Heart left ventricle (tissue), 16 donors: ENCODE results near the gene CLEC12A. TPM values are rescaled to one million over a fixed set of nuclear protein-coding genes. Genes with fewer than 3 reads are reported as not detected.

Experiments
- ATAC-seq, 4 donors: fragments of 200-7000 bp; cut with Tn5 transposase; one replicate each; pipeline ENCODE4 v1.9.1; 2020 to 2022; ENCODE audit warnings: moderate library complexity in 4 of 4, mild to moderate bottlenecking in 3 of 4, moderate number of reproducible peaks in 1 of 4
- DNase-seq, 5 donors: peaks; one replicate each; pipeline ENCODE4 v3.0.0-alpha.2; 2020
- H3K27ac ChIP-seq, 12 donors: fragments of 200-600 bp; sonication (generic) in 4 of 12; one replicate each; pipeline versions ENCODE4 v1.5.0 to v1.8.0; 2016 to 2022; ENCODE audit warnings: mild to moderate bottlenecking in 2 of 12
- H3K27me3 ChIP-seq, 9 donors: fragments of 200-600 bp; sonication (generic) in 2 of 9; one replicate each; pipeline versions ENCODE4 v1.5.1 to v1.8.0; 2016 to 2022; ENCODE audit warnings: mild to moderate bottlenecking in 3 of 9
- H3K36me3 ChIP-seq, 9 donors: fragments of 200-600 bp; sonication (generic) in 2 of 9; one replicate each; pipeline versions ENCODE4 v1.5.0 to v1.8.0; 2018 to 2022; ENCODE audit warnings: mild to moderate bottlenecking in 2 of 9
- H3K4me1 ChIP-seq, 12 donors: fragments of 200-600 bp; sonication (generic) in 4 of 12; one replicate each; pipeline versions ENCODE4 v1.5.0 to v1.8.0; 2016 to 2022; ENCODE audit warnings: mild to moderate bottlenecking in 3 of 12
- H3K4me3 ChIP-seq, 12 donors: fragments of 200-600 bp; sonication (generic) in 4 of 12; one replicate each; pipeline versions ENCODE4 v1.5.0 to v1.8.0; 2017 to 2022; ENCODE audit warnings: mild to moderate bottlenecking in 9 of 12, moderate library complexity in 4 of 12
- H3K9me3 ChIP-seq, 12 donors: fragments of 200-600 bp; sonication (generic) in 4 of 12; one replicate each; pipeline versions ENCODE4 v1.5.0 to v1.8.0; 2016 to 2022; ENCODE audit warnings: mild to moderate bottlenecking in 1 of 12
- POLR2A ChIP-seq, 2 donors: fragments of 450-650 bp; IDR thresholded peaks; one replicate each; pipeline ENCODE4 v1.6.1; 2017; ENCODE audit warnings: antibody characterized with exemption in 2 of 2, mild to moderate bottlenecking in 2 of 2, moderate library complexity in 2 of 2
- WGBS, 4 donors: extraction: QIAGEN DNeasy Blood & Tissue Kit in 2 of 4; methylation state at CpG; one replicate each; pipeline versions ENCODE4 v1.1.5 to v1.1.7; 2013 to 2018; 5-methylcytosine and 5-hydroxymethylcytosine counted together
- intact Hi-C, 10 donors: fragments of 100-400 bp; cut with DNase I; formaldehyde crosslinking; loops; one replicate each; pipeline versions ENCODE4 v1.11.1 to v1.14.2; 2022
- polyA plus RNA-seq, 2 donors: library from polyadenylated mRNA; stranded (reverse); fragments of 200-250 nt; gene quantifications; one replicate each; pipeline ENCODE4 v1.2.3, GENCODE V29; 2013
- total RNA-seq, 9 donors: library from RNA; depleted of rRNA in 2 of 9; stranded (reverse); fragments of >200 nt in 2 of 9; fragmentation: NEBNext Ultra II Directional in 3 of 9; extraction: Animal tissue kit (Norgen Biotek cat#: 25700) in 3 of 9; gene quantifications; one replicate each; pipeline versions ENCODE4 v1.1.0 to v1.2.4, GENCODE V29; 2016 to 2023
- TF ChIP-seq, protein P1 (sequence below), 12 donors: fragments of 200-600 bp; sonication (generic) in 4 of 12; IDR thresholded peaks; one replicate each; pipeline versions ENCODE4 v1.5.0 to v1.8.0; 2018 to 2022; ENCODE audit warnings: antibody characterized with exemption in 12 of 12, mild to moderate bottlenecking in 5 of 12
- donor health status: ischemic (EF 13 %, LVEDD 7.1; RV severe dilation, severe dysfunction).
- donor health status: healthy with polysubstance abuse.
- donor health status: DM: no; HTN: yes; CAD: no.
- donor health status: DM: no; HTN: no; CAD: no.
- donor health status: ischemic (EF 25% LVEDD 6.9; RV normal size, moderate dysfunction).
- donor health status: ischemic (EF 25% LVEDD 5.7; RV mildly dilated, moderate dysfunction).
- donor health status: healthy.
- donor health status: DM: yes; HTN: yes; CAD: no.
- donor health status: ischemic (EF 35%, LVEDD 5.7; RV mildly dilated, moderate dysfunction).
- donor health status: nonischemic (EF 11% LVEDD 7.7; RV severe dilation, severe dysfunction).
- donor health status: DM: yes; HTN: yes; CAD: no.
- donor health status: PGD.
- donor health status: ischemic (EF 29% LVEDD 5.4; RV normal size, mild dysfunction).
- donor health status: nonischemic (EF 23%, LVEDD 6.1; RV moderate dilation, normal function).

The CLEC12A gene
- total and polyA plus RNA-seq, 11 donors: 0.20 to 16.8 (median 1.1) TPM; not detected in 2

DNA sequence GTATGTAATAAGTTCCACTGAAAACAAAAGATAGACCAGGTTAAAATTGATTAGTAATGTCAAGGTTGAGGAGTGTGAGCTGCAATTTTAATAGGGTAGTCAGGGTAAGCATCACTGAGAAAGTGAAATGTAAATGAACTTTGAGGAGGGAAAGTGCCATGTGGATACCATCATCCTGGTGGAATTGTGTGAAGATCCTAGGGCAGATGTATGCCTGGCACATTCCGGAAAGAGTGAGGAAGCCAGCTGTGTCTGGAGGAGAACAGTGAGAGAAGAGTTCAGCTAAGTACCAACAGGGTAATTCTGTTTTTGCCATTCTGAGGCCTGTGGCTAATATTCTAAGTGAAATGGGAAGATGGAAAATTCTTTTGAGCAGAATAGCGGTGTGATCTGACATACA lies 36.2 kb upstream of the CLEC12A start:
- DNase-seq: no peak
- TF ChIP-seq, protein P1, sequence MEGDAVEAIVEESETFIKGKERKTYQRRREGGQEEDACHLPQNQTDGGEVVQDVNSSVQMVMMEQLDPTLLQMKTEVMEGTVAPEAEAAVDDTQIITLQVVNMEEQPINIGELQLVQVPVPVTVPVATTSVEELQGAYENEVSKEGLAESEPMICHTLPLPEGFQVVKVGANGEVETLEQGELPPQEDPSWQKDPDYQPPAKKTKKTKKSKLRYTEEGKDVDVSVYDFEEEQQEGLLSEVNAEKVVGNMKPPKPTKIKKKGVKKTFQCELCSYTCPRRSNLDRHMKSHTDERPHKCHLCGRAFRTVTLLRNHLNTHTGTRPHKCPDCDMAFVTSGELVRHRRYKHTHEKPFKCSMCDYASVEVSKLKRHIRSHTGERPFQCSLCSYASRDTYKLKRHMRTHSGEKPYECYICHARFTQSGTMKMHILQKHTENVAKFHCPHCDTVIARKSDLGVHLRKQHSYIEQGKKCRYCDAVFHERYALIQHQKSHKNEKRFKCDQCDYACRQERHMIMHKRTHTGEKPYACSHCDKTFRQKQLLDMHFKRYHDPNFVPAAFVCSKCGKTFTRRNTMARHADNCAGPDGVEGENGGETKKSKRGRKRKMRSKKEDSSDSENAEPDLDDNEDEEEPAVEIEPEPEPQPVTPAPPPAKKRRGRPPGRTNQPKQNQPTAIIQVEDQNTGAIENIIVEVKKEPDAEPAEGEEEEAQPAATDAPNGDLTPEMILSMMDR (IDR thresholded peaks at IDR 0.05): no peak
- no peak for TF ChIP-seq POLR2A (IDR thresholded peaks at IDR 0.05)
- H3K4me3 ChIP-seq: no peak overlapping the region
- no peaks in the 10 kb centered on the region for H3K9me3 ChIP-seq
- intact Hi-C loops: no loop called here
- peaks cover 0 to 15% (median 0%) of the 10 kb centered on the region in 9 donors for H3K27me3 ChIP-seq
- H3K36me3 ChIP-seq: no peaks in the 10 kb centered on the region
- ATAC-seq: no peak
- H3K27ac ChIP-seq: no peak overlapping the region
- WGBS, 4 donors: 89 to 92% (median 89%) methylated on average over 2 of the region's 2 CpGs
- H3K4me1 ChIP-seq: no peaks in the 10 kb centered on the region

DNA sequence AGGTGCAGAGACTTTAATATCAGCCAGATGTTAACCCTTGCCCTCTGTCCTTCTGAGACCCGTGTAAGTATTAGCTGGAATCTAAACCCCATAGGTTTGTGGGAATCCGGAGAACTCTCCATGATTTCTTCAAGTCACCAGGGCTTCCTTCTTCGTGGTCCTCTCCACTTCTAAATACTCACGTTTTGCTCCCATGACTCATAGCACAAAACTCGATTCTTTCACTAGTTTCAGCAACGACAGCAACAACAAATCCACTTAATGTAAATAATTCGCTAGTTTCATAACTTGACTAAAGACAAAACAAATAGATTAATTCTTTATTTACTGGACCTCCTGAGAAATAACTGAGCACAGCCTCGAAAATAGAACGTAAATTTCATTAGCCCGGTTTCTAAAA lies 34.6 kb upstream of the CLEC12A start:
- H3K36me3 ChIP-seq: no peaks in the 10 kb centered on the region
- H3K27me3 ChIP-seq: peaks cover 0 to 20% (median 0%) of the 10 kb centered on the region in 9 donors
- WGBS, 4 donors: 77 to 84% (median 82%) methylated on average over 10 of the region's 10 CpGs
- intact Hi-C loops: no loop called here
- no peak overlapping the region for H3K4me3 ChIP-seq
- no peak overlapping the region for H3K27ac ChIP-seq
- H3K9me3 ChIP-seq: no peaks in the 10 kb centered on the region
- no peaks in the 10 kb centered on the region for H3K4me1 ChIP-seq
- no peak for DNase-seq
- TF ChIP-seq, protein P1 (IDR thresholded peaks at IDR 0.05): no peak
- no peak for TF ChIP-seq POLR2A (IDR thresholded peaks at IDR 0.05)
- ATAC-seq: no peak

DNA sequence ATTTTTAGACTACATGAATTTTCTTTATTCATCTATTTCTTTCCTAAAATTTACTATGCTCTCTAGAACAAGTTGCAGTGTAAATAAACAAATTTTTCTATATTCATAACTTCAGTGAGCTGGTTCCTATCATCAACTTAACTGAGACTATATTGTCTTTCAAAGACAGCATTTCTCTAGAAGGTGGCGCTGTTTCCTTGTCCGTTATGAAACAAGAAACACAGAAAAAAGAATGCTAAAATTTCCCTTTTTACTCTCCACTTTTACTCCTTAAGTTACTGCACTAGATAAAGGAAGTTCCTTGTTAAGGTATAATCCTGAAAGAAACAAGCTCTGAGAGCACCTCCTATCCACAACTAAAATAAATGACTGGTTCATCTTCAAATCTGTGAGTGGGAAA lies 30.8 kb upstream of the CLEC12A start:
- no peak overlapping the region for H3K4me3 ChIP-seq
- no peak for ATAC-seq
- no peaks in the 10 kb centered on the region for H3K9me3 ChIP-seq
- peaks cover 0 to 11% (median 0%) of the 10 kb centered on the region in 12 donors for H3K4me1 ChIP-seq
- intact Hi-C loops: no loop called here
- WGBS, 4 donors: 26 to 40% (median 31%) methylated on average over 2 of the region's 2 CpGs
- H3K27me3 ChIP-seq: peaks cover 0 to 25% (median 0%) of the 10 kb centered on the region in 9 donors
- no peak overlapping the region for H3K27ac ChIP-seq
- TF ChIP-seq POLR2A (IDR thresholded peaks at IDR 0.05): no peak
- TF ChIP-seq, protein P1 (IDR thresholded peaks at IDR 0.05): peak in 1 of 12 donors; percentile 12
- H3K36me3 ChIP-seq: no peaks in the 10 kb centered on the region
- DNase-seq: no peak

DNA sequence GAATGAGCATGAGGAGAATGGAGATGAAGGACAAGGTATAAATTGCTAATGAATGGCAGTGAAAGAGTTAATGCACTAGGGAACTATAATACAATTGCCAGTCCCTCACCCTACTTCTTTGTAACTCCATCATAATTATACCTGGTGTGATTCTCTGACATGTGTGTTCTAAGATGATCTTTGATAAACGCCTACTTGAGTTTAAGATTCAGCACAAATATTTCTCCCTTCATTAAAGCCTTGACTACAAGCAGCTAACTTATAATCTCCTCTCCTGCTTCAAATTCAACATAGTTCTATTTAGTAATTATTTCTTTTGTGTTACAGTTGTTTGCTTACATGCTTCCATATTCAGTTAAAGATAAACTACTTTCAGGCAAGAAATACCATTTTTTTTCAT lies 29.4 kb upstream of the CLEC12A start:
- H3K27ac ChIP-seq: no peak overlapping the region
- H3K4me1 ChIP-seq: peaks cover 0 to 11% (median 0%) of the 10 kb centered on the region in 12 donors
- no peak for DNase-seq
- H3K27me3 ChIP-seq: peaks cover 0 to 25% (median 0%) of the 10 kb centered on the region in 9 donors
- H3K9me3 ChIP-seq: no peaks in the 10 kb centered on the region
- no peak for TF ChIP-seq POLR2A (IDR thresholded peaks at IDR 0.05)
- TF ChIP-seq, protein P1 (IDR thresholded peaks at IDR 0.05): no peak
- no peaks in the 10 kb centered on the region for H3K36me3 ChIP-seq
- ATAC-seq: no peak
- intact Hi-C loops: no loop called here
- WGBS, 4 donors: 83 to 95% (median 90%) methylated on average over 1 of the region's 1 CpG
- no peak overlapping the region for H3K4me3 ChIP-seq
